GM23248 (cell line): ENCODE measurements around the gene SLC34A3. TPM values are rescaled to one million over a fixed set of nuclear protein-coding genes. Genes with fewer than 3 reads are reported as not detected.

Experiments used
- DNase-seq: peaks from one replicate; pipeline ENCODE4 v3.0.0-alpha.2; 2015
- H2AFZ ChIP-seq: fragments of 200-600 bp; sonication (generic); 2 replicates; pipeline ENCODE4 v1.6.1; 2016; ENCODE audit warnings: antibody characterized with exemption
- H3F3A ChIP-seq: fragments of 200-600 bp; sonication (generic); 2 replicates; pipeline ENCODE4 v1.6.1; 2016; ENCODE audit warnings: mild to moderate bottlenecking, antibody characterized with exemption, mixed run types; ENCODE audit not compliant: insufficient read depth
- H3K27ac ChIP-seq: fragments of 200-600 bp; sonication (generic); 2 replicates; pipeline ENCODE4 v1.5.1; 2016; ENCODE audit warnings: mild to moderate bottlenecking
- H3K27me3 ChIP-seq: fragments of 200-600 bp; sonication (generic); replicated peaks from 2 replicates; pipeline ENCODE4 v1.6.1; 2016; ENCODE audit warnings: mild to moderate bottlenecking; ENCODE audit not compliant: insufficient read depth
- H3K36me3 ChIP-seq: fragments of 200-600 bp; sonication (generic); 2 replicates; pipeline ENCODE4 v1.6.1; 2016; ENCODE audit warnings: low read depth, mild to moderate bottlenecking
- H3K4me1 ChIP-seq: fragments of 200-600 bp; sonication (generic); 2 replicates; pipeline ENCODE4 v1.6.1; 2016; ENCODE audit warnings: mild to moderate bottlenecking; ENCODE audit not compliant: insufficient read depth
- H3K4me2 ChIP-seq: fragments of 200-600 bp; sonication (generic); one replicate; pipeline ENCODE4 v1.6.1; 2016; ENCODE audit warnings: mild to moderate bottlenecking; ENCODE audit not compliant: unreplicated experiment
- H3K4me3 ChIP-seq: fragments of 200-600 bp; sonication (generic); 2 replicates; pipeline ENCODE4 v1.5.1; 2016; ENCODE audit warnings: mild to moderate bottlenecking
- H3K79me2 ChIP-seq: fragments of 200-600 bp; sonication (generic); 2 replicates; pipeline ENCODE4 v1.6.1; 2016; ENCODE audit warnings: mild to moderate bottlenecking; ENCODE audit not compliant: insufficient read depth
- H3K9ac ChIP-seq: fragments of 200-600 bp; sonication (generic); 2 replicates; pipeline ENCODE4 v1.6.1; 2016; ENCODE audit warnings: mild to moderate bottlenecking
- H3K9me2 ChIP-seq: fragments of 200-600 bp; sonication (generic); 2 replicates; pipeline ENCODE4 v1.6.1; 2016; ENCODE audit warnings: mixed run types, mild to moderate bottlenecking, moderate library complexity; ENCODE audit not compliant: insufficient read depth
- H3K9me3 ChIP-seq: fragments of 200-600 bp; sonication (generic); one replicate; pipeline ENCODE4 v1.6.1; 2017; ENCODE audit warnings: low read depth
- H4K20me1 ChIP-seq: fragments of 200-600 bp; sonication (generic); 2 replicates; pipeline ENCODE4 v1.6.0; 2016; ENCODE audit not compliant: insufficient read depth
- EZH2 ChIP-seq: fragments of 200-600 bp; sonication (generic); IDR thresholded peaks from 2 replicates; pipeline ENCODE4 v1.6.1; 2018; ENCODE audit warnings: antibody characterized with exemption, mild to moderate bottlenecking; ENCODE audit not compliant: insufficient read depth, poor library complexity, severe bottlenecking
- EZH2phosphoT487 ChIP-seq: fragments of 200-600 bp; sonication (generic); IDR thresholded peaks from 2 replicates; pipeline ENCODE4 v1.6.1; 2018; ENCODE audit warnings: antibody characterized with exemption, moderate library complexity, mild to moderate bottlenecking, low read depth; ENCODE audit not compliant: insufficient read depth
- WGBS, 2 experiments: methylation state at CpG; one replicate each; pipeline ENCODE4 v1.1.6; 2015 to 2017; ENCODE audit warnings: low lambda C conversion rate in 2 of 2, low coverage in 1 of 2; ENCODE audit errors: missing lambda C conversion rate in 2 of 2; 5-methylcytosine and 5-hydroxymethylcytosine counted together
- in situ Hi-C: fragments of 300-500 bp; cut with MboI; formaldehyde crosslinking; loops from 2 replicates; pipeline ENCODE4 v1.15.0; 2020
- polyA plus RNA-seq: library from polyadenylated mRNA; unstranded; fragments of >200 nt; fragmentation: Nextera tagmentation; extraction: Ambion mirVana; gene quantifications from 2 replicates; pipeline ENCODE4 v1.2.1, GENCODE V29; 2016
- total RNA-seq: library from RNA; depleted of rRNA; stranded (reverse); fragments of >200 nt; shearing (Covaris generic); gene quantifications from 2 replicates; pipeline ENCODE4 v1.2.3, GENCODE V29; 2014

SLC34A3 gene
- total and polyA plus RNA-seq, 2 experiments from 2014 or later, result not detected

DNA sequence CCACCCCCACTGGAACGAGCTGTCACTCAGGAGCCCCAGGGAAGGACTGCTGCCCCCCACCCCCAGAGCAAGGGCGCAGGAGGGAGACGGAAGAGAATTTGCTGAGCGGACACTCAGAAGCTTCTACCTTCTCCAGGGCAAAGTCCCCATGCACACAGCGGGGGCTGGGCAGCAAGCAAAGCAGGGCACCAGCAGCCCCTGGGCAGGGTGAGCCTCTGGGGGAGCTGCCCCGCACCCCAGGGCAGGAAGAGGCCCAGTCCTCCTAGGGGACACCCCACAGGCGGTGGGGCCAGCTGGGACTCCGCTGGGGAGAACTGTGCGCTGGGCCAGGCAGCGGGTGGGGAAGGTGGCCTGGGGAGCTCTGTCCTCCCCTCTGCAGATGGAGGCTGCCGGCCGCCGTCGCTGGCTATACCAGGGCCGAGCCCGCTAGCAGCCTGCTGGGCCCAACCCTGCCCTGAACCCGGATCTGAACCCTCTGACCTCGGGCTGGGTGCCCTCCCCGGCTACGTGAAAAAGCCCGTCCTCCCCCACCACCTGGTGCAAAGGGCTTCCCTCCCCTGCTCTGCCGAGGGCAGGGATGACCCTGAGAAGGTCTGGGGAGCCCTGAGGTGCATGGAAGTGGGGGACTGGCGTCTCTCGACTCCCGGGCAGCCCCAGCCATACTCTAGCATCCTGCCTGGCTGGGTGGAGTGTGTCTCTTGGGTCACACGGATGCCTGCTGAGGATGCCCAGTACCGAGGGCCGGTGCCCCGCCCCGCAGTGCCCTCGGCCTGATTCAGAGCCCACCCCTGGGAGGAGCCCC, 597 bp upstream of the SLC34A3 start:
- Histone ChIP-seq H3K27ac (no peak overlapping the region), H3K9ac (no peak overlapping the region), H3F3A (no peaks in the 10 kb centered on the region), H3K27me3 (no peaks in the 10 kb centered on the region), H3K4me2 (no peak overlapping the region), H3K36me3 (no peaks in the 10 kb centered on the region), H3K4me1 (no peaks in the 10 kb centered on the region), H2AFZ (no peak overlapping the region), H3K9me2 (no peaks in the 10 kb centered on the region), H3K79me2 (no peaks in the 10 kb centered on the region), H3K4me3 (no peak overlapping the region), H3K9me3 (no peaks in the 10 kb centered on the region), H4K20me1 (no peaks in the 10 kb centered on the region)
- no peak for DNase-seq
- in situ Hi-C loops, result no loop called here
- 47 to 54% methylated on average over 23 to 27 of the region's 31 CpGs for WGBS, 2 experiments
- TF ChIP-seq EZH2phosphoT487 (no peak), EZH2 (no peak)

DNA sequence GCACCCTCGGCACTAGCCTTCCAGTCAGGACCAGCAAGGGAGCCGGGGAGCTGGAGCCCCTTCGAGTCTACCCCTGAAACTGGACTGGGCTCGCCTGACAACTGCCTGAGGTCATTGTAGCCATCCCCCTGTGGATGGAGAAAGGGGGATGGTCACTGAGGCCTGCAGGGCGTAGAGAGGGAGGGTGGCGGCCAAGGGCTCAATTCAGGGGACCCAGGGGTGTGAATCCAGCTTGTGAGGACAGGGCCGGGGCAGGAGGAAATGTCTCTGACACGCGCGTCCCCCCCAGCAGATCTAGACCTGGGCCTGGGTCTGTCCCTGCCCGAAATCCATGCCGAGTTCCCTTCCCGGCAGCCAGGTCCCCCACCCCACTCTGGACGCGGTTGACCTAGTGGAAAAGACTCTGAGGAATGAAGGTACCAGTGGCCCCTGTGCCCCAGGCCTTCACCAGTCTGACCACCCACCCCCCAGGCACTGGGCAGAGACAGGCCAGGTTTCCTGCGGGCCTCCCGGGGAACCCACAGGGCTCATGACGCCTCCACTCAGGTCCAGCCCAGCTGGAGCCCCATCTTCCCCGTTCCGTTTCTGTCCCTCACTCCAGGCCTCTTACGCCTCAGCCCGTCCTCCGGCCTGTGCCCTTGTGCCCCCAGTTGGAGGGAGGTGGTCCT, 805 bp downstream of the SLC34A3 start:
- DNase-seq, result no peak
- WGBS, 2 experiments, result 73 to 83% methylated on average over 18 to 23 of the region's 23 CpGs
- in situ Hi-C loops, result no loop called here
- no peak overlapping the region for H2AFZ ChIP-seq
- no peaks in the 10 kb centered on the region for H3K27me3 ChIP-seq
- no peaks in the 10 kb centered on the region for H3K9me2 ChIP-seq
- H3K9ac ChIP-seq, result no peak overlapping the region
- no peaks in the 10 kb centered on the region for H3K4me1 ChIP-seq
- H3K9me3 ChIP-seq, result no peaks in the 10 kb centered on the region
- TF ChIP-seq EZH2phosphoT487 (no peak), EZH2 (no peak)
- no peaks in the 10 kb centered on the region for H4K20me1 ChIP-seq
- no peaks in the 10 kb centered on the region for H3K79me2 ChIP-seq
- H3K36me3 ChIP-seq, result no peaks in the 10 kb centered on the region
- H3F3A ChIP-seq, result no peaks in the 10 kb centered on the region
- H3K27ac ChIP-seq, result no peak overlapping the region
- H3K4me2 ChIP-seq, result no peak overlapping the region
- H3K4me3 ChIP-seq, result no peak overlapping the region

GRCh38 chr9:137232101-137232500, 1.4 kb downstream of the SLC34A3 start:
- Histone ChIP-seq H4K20me1 (no peaks in the 10 kb centered on the region), H2AFZ (no peak overlapping the region), H3K9me2 (no peaks in the 10 kb centered on the region), H3K9ac (no peak overlapping the region), H3K9me3 (no peaks in the 10 kb centered on the region), H3K4me2 (no peak overlapping the region), H3K4me3 (no peak overlapping the region), H3K4me1 (no peaks in the 10 kb centered on the region), H3K27me3 (no peaks in the 10 kb centered on the region), H3K79me2 (no peaks in the 10 kb centered on the region), H3K36me3 (no peaks in the 10 kb centered on the region), H3K27ac (no peak overlapping the region), H3F3A (no peaks in the 10 kb centered on the region)
- no peak for DNase-seq
- WGBS, 2 experiments, result 54 to 65% methylated on average over 7 to 10 of the region's 10 CpGs
- in situ Hi-C loops, result no loop called here
- no peak for TF ChIP-seq EZH2phosphoT487
- no peak for TF ChIP-seq EZH2

- Histone ChIP-seq H3K9me2 (no peaks in the 10 kb centered on the region), H3K27ac (no peak overlapping the region), H4K20me1 (no peaks in the 10 kb centered on the region), H3F3A (no peaks in the 10 kb centered on the region), H3K27me3 (no peaks in the 10 kb centered on the region), H3K4me1 (no peaks in the 10 kb centered on the region), H3K4me2 (no peak overlapping the region), H3K9me3 (no peaks in the 10 kb centered on the region), H3K79me2 (0 out of 2 replicates have a peak, but pooled peaks cover 3% of the 10 kb centered on the region), H3K9ac (no peak overlapping the region), H3K4me3 (no peak overlapping the region), H3K36me3 (no peaks in the 10 kb centered on the region), H2AFZ (no peak overlapping the region)
- DNase-seq, result no peak
- in situ Hi-C loops, result no loop called here
- 63 to 67% methylated on average over 21 to 23 of the region's 24 CpGs for WGBS, 2 experiments
- TF ChIP-seq EZH2phosphoT487, result no peak
- no peak for TF ChIP-seq EZH2
Observed at GRCh38 chr9:137232510-137232909, 1.8 kb downstream of the SLC34A3 start.
